Neutrophil (primary cell): ENCODE data around the gene ECHS1.
"Not testable (repeated sequence)": the region's sequence is repeated elsewhere in the genome, so short reads cannot be mapped to it uniquely, and the experiment has no call there.

Source experiments
- H3K27ac ChIP-seq: fragments of 200-600 bp; sonication (generic); 2 replicates; pipeline ENCODE4 v1.5.1; 2016; ENCODE audit warnings: mild to moderate bottlenecking, moderate library complexity
- H3K27me3 ChIP-seq: fragments of 200-600 bp; sonication (generic); 2 replicates; pipeline ENCODE4 v1.6.0; 2016; ENCODE audit warnings: mild to moderate bottlenecking
- H3K36me3 ChIP-seq: fragments of 200-600 bp; sonication (generic); 2 replicates; pipeline ENCODE4 v1.5.1; 2017
- H3K4me1 ChIP-seq, 2 experiments: fragments of 200-600 bp in 1 of 2; sonication (generic) in 1 of 2; 1 replicate in 1 of 2; 2 replicates in 1 of 2; pipeline versions ENCODE4 v1.5.1 to v1.6.1; 2013 to 2016; ENCODE audit warnings: low read depth in 1 of 2, low read length in 1 of 2, mild to moderate bottlenecking in 1 of 2, moderate library complexity in 1 of 2; ENCODE audit not compliant: control insufficient read depth in 1 of 2, insufficient read depth in 1 of 2
- H3K4me3 ChIP-seq, 2 experiments: fragments of 200-600 bp in 1 of 2; sonication (generic) in 1 of 2; 1 replicate in 1 of 2; 2 replicates in 1 of 2; pipeline ENCODE4 v1.5.1; 2013 to 2016; ENCODE audit warnings: low read depth in 1 of 2, low read length in 1 of 2, mild to moderate bottlenecking in 1 of 2, moderate library complexity in 1 of 2
- H3K9me3 ChIP-seq: fragments of 200-600 bp; sonication (generic); 2 replicates; pipeline ENCODE4 v1.5.1; 2016
- TF ChIP-seq, protein P1 (sequence below): fragments of 200-600 bp; sonication (generic); IDR thresholded peaks from 2 replicates; pipeline ENCODE4 v1.5.1; 2016; ENCODE audit warnings: antibody characterized with exemption

The ECHS1 gene

DNA sequence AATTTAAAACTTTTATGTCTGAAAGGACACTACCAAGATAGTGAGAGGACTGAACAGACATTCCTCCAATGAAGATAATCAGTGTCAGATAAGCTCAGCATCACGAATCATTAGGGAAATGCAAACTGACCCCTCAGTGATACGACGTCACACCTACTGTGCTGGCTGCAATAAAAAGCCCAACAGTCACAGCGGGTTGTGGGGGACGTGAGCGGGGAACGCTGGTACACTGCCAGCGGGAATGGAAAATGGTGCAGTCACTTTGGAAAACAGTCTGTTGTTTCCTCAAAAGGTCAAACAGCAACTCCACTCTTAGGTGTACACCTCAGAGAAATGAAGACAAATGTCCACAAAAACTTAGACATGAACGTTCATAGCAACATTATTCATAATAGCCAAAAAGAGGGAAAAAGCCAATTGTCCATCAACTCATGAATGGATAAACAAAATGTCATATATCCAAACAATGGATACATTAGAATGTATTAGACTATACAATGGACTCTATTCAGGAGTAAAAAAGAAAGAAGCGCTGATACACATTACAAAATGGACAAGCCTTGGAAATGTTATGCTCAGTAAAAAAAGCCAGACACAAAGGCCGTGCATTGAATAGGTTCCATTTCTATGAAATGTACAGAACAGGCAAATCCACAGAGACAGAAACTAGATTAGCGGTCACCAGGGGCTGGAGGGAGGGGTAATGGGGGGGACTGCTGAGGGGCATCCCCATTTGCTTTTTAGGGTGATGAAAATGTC, 2.4 kb upstream of the ECHS1 start:
- peaks cover 17 to 32% of the 10 kb centered on the region in 2 experiments for H3K4me1 ChIP-seq
- TF ChIP-seq, protein P1, sequence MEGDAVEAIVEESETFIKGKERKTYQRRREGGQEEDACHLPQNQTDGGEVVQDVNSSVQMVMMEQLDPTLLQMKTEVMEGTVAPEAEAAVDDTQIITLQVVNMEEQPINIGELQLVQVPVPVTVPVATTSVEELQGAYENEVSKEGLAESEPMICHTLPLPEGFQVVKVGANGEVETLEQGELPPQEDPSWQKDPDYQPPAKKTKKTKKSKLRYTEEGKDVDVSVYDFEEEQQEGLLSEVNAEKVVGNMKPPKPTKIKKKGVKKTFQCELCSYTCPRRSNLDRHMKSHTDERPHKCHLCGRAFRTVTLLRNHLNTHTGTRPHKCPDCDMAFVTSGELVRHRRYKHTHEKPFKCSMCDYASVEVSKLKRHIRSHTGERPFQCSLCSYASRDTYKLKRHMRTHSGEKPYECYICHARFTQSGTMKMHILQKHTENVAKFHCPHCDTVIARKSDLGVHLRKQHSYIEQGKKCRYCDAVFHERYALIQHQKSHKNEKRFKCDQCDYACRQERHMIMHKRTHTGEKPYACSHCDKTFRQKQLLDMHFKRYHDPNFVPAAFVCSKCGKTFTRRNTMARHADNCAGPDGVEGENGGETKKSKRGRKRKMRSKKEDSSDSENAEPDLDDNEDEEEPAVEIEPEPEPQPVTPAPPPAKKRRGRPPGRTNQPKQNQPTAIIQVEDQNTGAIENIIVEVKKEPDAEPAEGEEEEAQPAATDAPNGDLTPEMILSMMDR = no peak

DNA sequence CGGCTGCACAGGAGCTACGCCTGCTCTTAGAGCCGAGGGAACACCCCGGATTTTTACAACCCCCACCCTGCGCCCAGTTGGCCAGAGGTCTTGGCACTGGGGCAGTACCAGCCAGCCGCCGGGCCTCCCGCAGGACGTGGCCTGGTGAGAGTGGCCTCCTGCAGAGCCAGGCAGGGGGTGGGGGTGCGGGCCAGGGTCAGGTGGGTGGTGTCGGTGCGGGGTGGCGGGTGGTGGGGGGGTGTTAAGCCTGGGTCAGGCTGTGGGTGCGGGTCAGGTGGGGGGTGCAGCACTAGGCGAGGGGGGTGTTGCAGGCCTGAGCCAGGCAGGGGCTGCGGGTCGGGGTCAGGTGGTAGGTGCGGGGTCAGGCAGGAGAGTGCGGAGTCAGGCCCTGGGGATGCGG, 647 bp downstream of the ECHS1 start:
- H3K36me3 ChIP-seq = peaks cover 26% of the 10 kb centered on the region
- peak overlapping the region in 1 of 2 experiments; percentile 75 for H3K4me3 ChIP-seq
- H3K27me3 ChIP-seq = peaks cover 28% of the 10 kb centered on the region
- peaks cover 6 to 12% of the 10 kb centered on the region in 2 experiments for H3K4me1 ChIP-seq
- H3K27ac ChIP-seq = no peak overlapping the region
- no peaks in the 10 kb centered on the region for H3K9me3 ChIP-seq
- TF ChIP-seq, protein P1 = no peak

More for the DNA sequence above, 2.4 kb upstream of the ECHS1 start:
- Histone ChIP-seq H3K36me3 (peaks cover 2% of the 10 kb centered on the region), H3K27me3 (peaks cover 57% of the 10 kb centered on the region), H3K9me3 (no peaks in the 10 kb centered on the region), H3K4me3 (no peak overlapping the region), H3K27ac (no peak overlapping the region)

DNA sequence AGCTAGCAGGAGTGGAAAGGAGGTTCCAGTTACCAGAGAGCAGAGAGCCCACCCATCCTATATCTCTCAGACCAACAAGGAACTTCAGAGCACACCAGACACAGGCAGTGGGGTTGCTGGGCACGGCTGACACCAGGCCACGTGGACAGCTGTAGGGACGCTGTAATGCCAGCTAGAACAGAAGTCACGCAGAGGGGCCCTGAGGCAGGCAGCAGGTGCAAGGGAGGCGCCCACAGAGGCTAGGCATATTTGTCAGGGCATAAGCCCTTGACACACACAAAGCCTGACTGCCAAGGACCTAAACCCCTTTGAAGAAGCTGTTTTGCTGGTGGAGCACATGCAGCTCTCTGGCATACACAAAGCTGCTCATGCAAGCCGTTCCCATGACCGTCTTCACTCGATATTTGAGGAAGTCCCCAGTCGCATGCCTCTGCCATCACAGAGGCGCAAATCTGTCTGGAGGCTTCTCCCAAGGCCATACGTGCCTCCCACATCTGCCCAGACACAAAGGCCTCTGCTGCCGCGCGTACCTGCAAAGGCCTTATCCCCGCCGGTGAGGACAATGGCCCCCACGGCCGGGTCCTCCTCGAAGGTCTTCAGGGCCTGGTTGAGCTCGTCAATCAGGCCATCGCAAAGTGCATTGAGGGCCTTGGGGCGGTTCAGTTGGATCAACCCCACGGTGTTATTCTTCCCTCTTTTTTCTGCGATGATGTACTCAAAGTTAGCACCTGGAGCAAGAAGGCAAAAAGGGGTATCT, 2.9 kb downstream of the ECHS1 start:
- Histone ChIP-seq H3K9me3 (no peaks in the 10 kb centered on the region), H3K36me3 (peaks cover 45% of the 10 kb centered on the region), H3K27ac (no peak overlapping the region), H3K4me1 (peaks cover 5 to 12% of the 10 kb centered on the region in 2 experiments), H3K27me3 (peaks cover 5% of the 10 kb centered on the region), H3K4me3 (no peak overlapping the region)
- TF ChIP-seq, protein P1 = no peak

DNA sequence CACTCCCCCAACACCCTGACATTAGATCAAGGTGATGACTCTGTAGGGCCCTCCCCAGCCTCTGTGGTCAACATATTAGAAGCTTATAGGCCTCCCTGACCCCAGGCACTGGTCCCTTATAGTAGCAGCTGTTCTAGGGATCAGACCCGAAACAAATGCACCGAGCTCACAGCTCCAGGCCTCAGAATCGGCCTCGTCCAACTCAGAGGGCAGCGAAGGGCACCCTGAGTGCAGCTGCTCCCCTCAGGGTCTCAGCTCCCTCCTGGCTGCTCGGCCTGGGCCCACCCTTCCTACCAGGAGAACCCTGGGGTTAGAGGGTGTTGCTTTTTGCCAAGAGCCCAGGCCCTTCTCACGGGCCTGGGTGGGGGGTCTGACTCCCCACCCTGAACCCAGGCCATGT, 5.0 kb downstream of the ECHS1 start:
- Histone ChIP-seq H3K27ac (no peak overlapping the region), H3K9me3 (no peaks in the 10 kb centered on the region), H3K4me3 (no peak overlapping the region), H3K36me3 (peaks cover 60% of the 10 kb centered on the region), H3K4me1 (peaks cover 0 to 5% of the 10 kb centered on the region in 2 experiments), H3K27me3 (no peaks in the 10 kb centered on the region)
- TF ChIP-seq, protein P1 = no peak

DNA sequence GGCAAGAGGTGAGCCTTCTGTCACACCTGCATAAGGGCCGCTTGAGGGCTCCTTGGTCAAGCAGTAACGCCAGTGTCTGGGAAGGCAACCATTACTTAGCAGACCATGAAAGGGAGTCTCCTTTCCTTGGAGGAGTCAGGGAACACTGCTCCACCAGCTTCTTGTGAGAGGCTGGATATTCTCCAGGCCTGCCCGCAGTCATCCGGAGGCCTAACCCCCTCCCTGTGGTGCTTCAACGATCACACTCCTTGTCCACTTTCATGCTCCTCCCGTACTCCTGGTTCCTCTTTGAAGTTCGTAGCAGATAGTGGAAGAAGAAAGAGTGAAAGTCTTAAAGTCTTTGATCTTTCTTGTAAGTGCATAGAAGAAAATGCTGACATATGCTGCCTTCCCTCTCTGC, 5.7 kb downstream of the ECHS1 start:
- not testable (repeated sequence) for H3K27me3 ChIP-seq, H3K4me3 ChIP-seq, H3K4me1 ChIP-seq, H3K27ac ChIP-seq, H3K9me3 ChIP-seq
- H3K36me3 ChIP-seq = peaks cover 67% of the 10 kb centered on the region

DNA sequence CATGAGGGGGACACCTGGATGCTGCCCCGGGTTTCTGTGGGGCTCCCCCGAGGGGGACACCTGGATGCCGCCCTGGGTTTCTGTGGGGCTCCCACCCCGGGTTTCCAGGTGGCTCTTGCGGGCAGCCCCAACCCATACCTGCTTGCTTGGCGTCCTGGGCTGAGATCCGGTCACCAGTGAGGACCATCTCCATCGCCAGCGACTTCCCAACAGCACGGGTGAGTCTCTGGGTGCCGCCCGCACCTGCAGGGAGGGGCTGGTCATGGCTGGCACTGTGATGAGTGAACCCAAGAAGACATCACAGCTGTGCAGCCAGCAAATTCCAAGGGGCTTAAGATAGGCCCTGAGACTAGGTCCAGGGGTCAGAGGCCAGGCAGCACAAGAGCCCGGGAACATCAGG, 6.4 kb downstream of the ECHS1 start:
- no peaks in the 10 kb centered on the region for H3K9me3 ChIP-seq
- H3K27ac ChIP-seq = no peak overlapping the region
- H3K27me3 ChIP-seq = no peaks in the 10 kb centered on the region
- no peaks in the 10 kb centered on the region for H3K4me1 ChIP-seq
- H3K4me3 ChIP-seq = no peak overlapping the region
- TF ChIP-seq, protein P1 = no peak
- H3K36me3 ChIP-seq = peaks cover 75% of the 10 kb centered on the region
